Ishikawa (cell line): ENCODE results near the gene KRT82.

ENCODE experiments used
- CEBPB ChIP-seq: IDR thresholded peaks from 2 replicates; pipeline ENCODE4 v1.6.1; 2012
- EGR1 ChIP-seq: IDR thresholded peaks from 2 replicates; pipeline ENCODE4 v1.6.1; 2012
- EP300 ChIP-seq: IDR thresholded peaks from 2 replicates; pipeline ENCODE4 v1.6.1; 2012; ENCODE audit warnings: borderline replicate concordance
- MAX ChIP-seq: IDR thresholded peaks from 2 replicates; pipeline ENCODE4 v1.6.1; 2012
- NFIC ChIP-seq: IDR thresholded peaks from 2 replicates; pipeline ENCODE4 v1.6.1; 2012
- RAD21 ChIP-seq: IDR thresholded peaks from 2 replicates; pipeline ENCODE4 v1.6.1; 2012; ENCODE audit warnings: low read depth
- REST ChIP-seq: IDR thresholded peaks from 2 replicates; pipeline ENCODE4 v1.6.1; 2012; ENCODE audit warnings: low read depth, mild to moderate bottlenecking
- TAF1 ChIP-seq: IDR thresholded peaks from 2 replicates; pipeline ENCODE4 v1.6.1; 2012; ENCODE audit warnings: low read depth, mild to moderate bottlenecking
- USF1 ChIP-seq: IDR thresholded peaks from 2 replicates; pipeline ENCODE4 v1.6.1; 2012
- YY1 ChIP-seq: IDR thresholded peaks from 2 replicates; pipeline ENCODE4 v1.6.1; 2012; ENCODE audit warnings: low read depth
- ZBTB7A ChIP-seq: IDR thresholded peaks from 2 replicates; pipeline ENCODE4 v1.6.1; 2012; ENCODE audit warnings: low read depth

DNA sequence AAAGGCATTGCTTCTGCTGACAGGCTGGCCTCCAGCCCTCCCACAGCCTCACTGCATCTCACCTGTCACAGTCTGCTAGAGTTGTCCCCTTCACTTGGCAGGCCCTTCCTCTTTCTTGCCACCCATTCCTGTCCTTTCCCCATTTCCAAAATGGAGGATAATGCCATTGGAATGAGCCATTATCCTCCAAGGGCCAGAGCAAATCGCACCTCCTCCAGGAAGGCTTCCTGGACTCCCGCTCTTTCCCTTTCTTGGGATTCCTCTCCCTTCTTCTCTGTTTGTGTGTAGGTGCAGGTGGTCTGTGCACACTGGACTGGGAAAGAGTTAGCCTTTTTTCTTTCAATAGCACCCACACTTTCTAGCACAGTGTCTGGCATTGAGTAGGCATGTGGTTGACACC is 3.8 kb downstream of the KRT82 start:
- TF ChIP-seq EP300 (no peak), USF1 (no peak), MAX (no peak), CEBPB (no peak), ZBTB7A (no peak), YY1 (no peak), REST (no peak), NFIC (no peak), EGR1 (no peak), RAD21 (no peak), TAF1 (no peak)
